Transverse colon (tissue), 4 donors: ENCODE measurements around the gene TNFRSF8. TPM values are rescaled to one million over a fixed set of nuclear protein-coding genes. Genes with fewer than 3 reads are reported as not detected.
"Not testable (repeated sequence)": the region's sequence is repeated elsewhere in the genome, so short reads cannot be mapped to it uniquely, and the experiment has no call there.

Experiments used
- DNase-seq: peaks from one replicate; pipeline ENCODE4 v3.0.0-alpha.2; 2019
- H3K27ac ChIP-seq, 4 donors: fragments of 200-600 bp; sonication (generic); 2 replicates each; pipeline ENCODE4 v1.5.1; 2016 to 2018; ENCODE audit warnings: inconsistent platforms in 4 of 4
- H3K27me3 ChIP-seq: fragments of 200-600 bp; sonication (generic); 2 replicates; pipeline ENCODE4 v1.5.1; 2017; ENCODE audit warnings: inconsistent platforms
- H3K36me3 ChIP-seq, 4 donors: fragments of 200-600 bp; sonication (generic); 2 replicates each; pipeline ENCODE4 v1.5.1; 2017 to 2019; ENCODE audit warnings: inconsistent platforms in 4 of 4
- H3K4me1 ChIP-seq, 4 donors: fragments of 200-600 bp; sonication (generic); 2 replicates each; pipeline ENCODE4 v1.5.1; 2017 to 2020; ENCODE audit warnings: inconsistent platforms in 4 of 4
- H3K4me3 ChIP-seq, 4 donors: fragments of 200-600 bp; sonication (generic); 1 replicate in 1 of 4; 2 replicates in 3 of 4; pipeline versions ENCODE4 v1.5.1 to v1.6.1; 2017 to 2019; ENCODE audit warnings: inconsistent platforms in 4 of 4
- H3K9me3 ChIP-seq, 2 donors: fragments of 200-600 bp; sonication (generic); 2 replicates each; pipeline ENCODE4 v1.5.1; 2017 to 2019; ENCODE audit warnings: inconsistent platforms in 2 of 2
- CTCF ChIP-seq, 5 experiments: fragments of 200-600 bp in 3 of 5; fragments of 450-650 bp in 2 of 5; sonication (generic) in 3 of 5; IDR thresholded peaks; 1 replicate in 2 of 5; 2 replicates in 3 of 5; pipeline ENCODE4 v1.5.1; 2016 to 2017; ENCODE audit warnings: antibody characterized with exemption in 5 of 5, inconsistent platforms in 3 of 5, mild to moderate bottlenecking in 2 of 5, moderate library complexity in 1 of 5
- EP300 ChIP-seq: sonication (generic); formaldehyde crosslinking; IDR thresholded peaks from one replicate; pipeline ENCODE4 v1.6.1; 2017; ENCODE audit warnings: antibody characterized with exemption, low read depth
- POLR2A ChIP-seq: fragments of 450-650 bp; IDR thresholded peaks from one replicate; pipeline ENCODE4 v1.6.1; 2016; ENCODE audit warnings: antibody characterized with exemption, mild to moderate bottlenecking, moderate library complexity
- POLR2AphosphoS5 ChIP-seq, 3 donors: sonication (generic); formaldehyde crosslinking; IDR thresholded peaks; one replicate each; pipeline ENCODE4 v1.6.1; 2016; ENCODE audit warnings: antibody characterized with exemption in 3 of 3
- WGBS, 2 donors: methylation state at CpG; one replicate each; pipeline ENCODE4 v1.1.5; 2018; ENCODE audit warnings: low coverage in 1 of 2; 5-methylcytosine and 5-hydroxymethylcytosine counted together
- in situ Hi-C, 4 donors: fragments of 200-750 bp; cut with MboI; loops; one replicate each; pipeline versions ENCODE4 v1.15.0 to v1.15.1; 2017; ENCODE audit warnings: low sequenced_read_pairs in 3 of 4, low pct_ligation_motif_present in 1 of 4, low pct_unique_long_range_greater_than_20kb in 1 of 4
- intact Hi-C: fragments of 100-400 bp; cut with DNase I; formaldehyde crosslinking; loops from one replicate; pipeline ENCODE4 v1.15.1; 2023; ENCODE audit warnings: low total_unique reads
- total RNA-seq, 4 donors: library from RNA; depleted of rRNA; stranded (reverse); fragments of >200 nt; gene quantifications; one replicate each; pipeline ENCODE4 v1.1.0, GENCODE V29; 2016

Gene TNFRSF8
- total RNA-seq, 4 donors from 2014 or later = 0.16 TPM; not detected in 3

GRCh38 chr1:12040457-12041051 is 22.5 kb upstream of the TNFRSF8 start:
- Histone ChIP-seq H3K4me3 (no peak overlapping the region), H3K27me3 (no peaks in the 10 kb centered on the region), H3K4me1 (no peaks in the 10 kb centered on the region), H3K9me3 (no peaks in the 10 kb centered on the region), H3K36me3 (no peaks in the 10 kb centered on the region), H3K27ac (no peak overlapping the region)
- in situ Hi-C loops (no loop called here), intact Hi-C loops (no loop called here)
- TF ChIP-seq EP300 (no peak), POLR2AphosphoS5 (IDR thresholded peaks at IDR 0.05) (no peak), CTCF (IDR thresholded peaks at IDR 0.05) (no peak), POLR2A (no peak)
- no peak for DNase-seq
- WGBS, 2 donors = 49 to 59% methylated on average over 3 to 6 of the region's 6 CpGs

- H3K4me3 ChIP-seq, H3K9me3 ChIP-seq, in situ Hi-C loops, intact Hi-C loops, H3K4me1 ChIP-seq, H3K27ac ChIP-seq, H3K36me3 ChIP-seq, DNase-seq: not testable (repeated sequence)
- 38 to 50% methylated on average over 2 to 15 of the region's 15 CpGs for WGBS, 2 donors
- peaks cover 17% of the 10 kb centered on the region for H3K27me3 ChIP-seq
Measured at GRCh38 chr1:12044187-12044877, 18.8 kb upstream of the TNFRSF8 start.

- no peaks in the 10 kb centered on the region for H3K36me3 ChIP-seq
- intact Hi-C loops = no loop called here
- no peak overlapping the region for H3K4me3 ChIP-seq
- no peak overlapping the region for H3K27ac ChIP-seq
- TF ChIP-seq POLR2A (no peak), POLR2AphosphoS5 (IDR thresholded peaks at IDR 0.05) (no peak), EP300 (no peak), CTCF (IDR thresholded peaks at IDR 0.05) (no peak)
- in situ Hi-C loops = no loop called here
- H3K27me3 ChIP-seq = peaks cover 17% of the 10 kb centered on the region
- 30 to 69% methylated on average over 2 to 6 of the region's 6 CpGs for WGBS, 2 donors
- DNase-seq = no peak
- peaks cover 0 to 2% (median under 1%) of the 10 kb centered on the region in 4 donors for H3K4me1 ChIP-seq
- no peaks in the 10 kb centered on the region for H3K9me3 ChIP-seq
Measured at GRCh38 chr1:12046749-12047119, 16.4 kb upstream of the TNFRSF8 start.

- Histone ChIP-seq H3K27me3 (peaks cover 17% of the 10 kb centered on the region), H3K4me1 (peaks cover 0 to 8% (median 5%) of the 10 kb centered on the region in 4 donors), H3K36me3 (no peaks in the 10 kb centered on the region), H3K27ac (no peak overlapping the region), H3K9me3 (no peaks in the 10 kb centered on the region), H3K4me3 (no peak overlapping the region)
- intact Hi-C loops (no loop called here), in situ Hi-C loops (no loop called here)
- WGBS, 2 donors = 62% methylated on average over 18 of the region's 18 CpGs; no CpG with 5 or more reads in 1 of the 2 donors
- TF ChIP-seq POLR2A (no peak), CTCF (IDR thresholded peaks at IDR 0.05) (no peak), EP300 (no peak), POLR2AphosphoS5 (IDR thresholded peaks at IDR 0.05) (no peak)
- DNase-seq = no peak
Measured at GRCh38 chr1:12047120-12047876, 15.8 kb upstream of the TNFRSF8 start.
